ENCODE results near the gene KPNA2.
A peak's percentile ranks its signal among the peaks of the same experiment; 100 is the strongest.
"Not testable (repeated sequence)": the region's sequence is repeated elsewhere in the genome, so short reads cannot be mapped to it uniquely, and the experiment has no call there.

KPNA2 gene

DNA sequence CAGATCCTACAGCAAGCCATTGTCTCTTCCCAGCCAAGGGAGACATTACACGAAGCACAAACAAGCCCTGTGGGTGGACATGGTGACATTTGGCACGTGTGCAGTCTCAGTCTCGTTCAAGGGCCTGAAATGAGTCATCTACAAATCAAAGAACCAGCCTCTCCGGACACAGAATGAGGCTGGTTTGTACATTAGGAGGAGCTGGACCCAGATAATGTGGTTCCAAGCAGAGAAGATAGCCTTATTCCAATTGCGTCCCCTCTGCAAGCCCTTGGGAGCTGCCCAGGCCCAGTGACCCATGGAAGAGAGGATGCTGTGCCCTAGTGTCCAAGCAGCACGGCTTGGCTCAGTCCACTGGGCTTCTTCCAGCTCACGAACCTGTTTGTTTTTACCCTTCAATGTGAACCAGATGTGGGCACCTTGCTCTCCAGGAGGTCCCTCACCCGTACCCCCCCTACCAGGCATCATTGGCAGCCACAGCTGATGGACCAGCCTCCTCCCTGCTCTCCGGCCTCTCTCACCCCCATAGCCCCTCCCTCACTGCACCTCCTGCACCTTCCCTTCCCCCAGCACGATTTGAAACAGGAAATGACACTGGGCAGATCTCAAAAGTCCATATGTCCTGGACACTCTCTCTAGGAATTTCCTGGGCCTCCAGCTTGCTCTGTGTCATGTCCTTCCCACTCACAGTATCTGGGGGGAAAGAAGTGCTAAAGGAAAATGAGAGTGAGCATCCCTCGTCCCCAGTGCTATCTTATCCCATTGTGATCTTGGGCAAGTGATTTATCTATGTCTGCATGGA, 26.2 kb downstream of the KPNA2 start:
- DNase-seq, result no peak

DNA sequence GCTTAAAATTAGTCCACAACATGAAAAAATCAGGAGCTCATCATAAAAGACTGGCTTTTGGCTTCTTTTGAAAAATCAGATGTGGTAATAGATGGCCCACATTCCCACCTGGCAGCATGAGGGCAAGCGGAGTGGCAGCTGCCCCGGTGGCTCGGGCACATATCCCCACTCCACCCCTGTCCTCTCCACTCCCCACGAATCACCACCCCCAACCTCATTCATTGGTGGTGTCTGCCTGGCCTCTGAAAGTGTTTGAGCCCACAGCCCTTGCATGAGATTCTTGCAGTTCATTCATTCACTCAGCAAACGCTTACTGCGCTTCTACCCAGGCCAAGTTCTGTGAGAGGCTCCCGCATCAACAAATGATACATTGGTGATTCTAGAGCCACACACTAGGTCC, 29.8 kb downstream of the KPNA2 start:
- DNase-seq, result not testable (repeated sequence)

DNA sequence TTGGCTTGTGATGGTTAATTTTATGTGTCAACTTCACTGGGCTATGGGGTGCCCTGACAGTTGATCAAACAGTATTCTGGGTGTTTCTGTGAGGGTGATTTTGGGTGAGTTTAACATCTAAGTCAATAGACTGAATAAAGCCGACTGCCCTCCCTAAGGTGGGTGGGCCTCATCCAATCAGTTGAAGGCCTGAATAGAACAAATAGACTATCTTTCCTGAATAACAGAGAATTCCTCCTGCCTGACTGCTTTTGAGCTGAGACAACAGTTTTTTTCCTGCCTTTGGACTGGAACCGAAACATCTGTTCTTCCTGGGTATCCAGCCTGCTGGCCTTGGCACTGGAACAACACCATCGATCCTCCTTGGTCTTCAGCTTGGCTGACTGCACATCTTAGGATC, 33.0 kb downstream of the KPNA2 start:
- not testable (repeated sequence) for DNase-seq

DNA sequence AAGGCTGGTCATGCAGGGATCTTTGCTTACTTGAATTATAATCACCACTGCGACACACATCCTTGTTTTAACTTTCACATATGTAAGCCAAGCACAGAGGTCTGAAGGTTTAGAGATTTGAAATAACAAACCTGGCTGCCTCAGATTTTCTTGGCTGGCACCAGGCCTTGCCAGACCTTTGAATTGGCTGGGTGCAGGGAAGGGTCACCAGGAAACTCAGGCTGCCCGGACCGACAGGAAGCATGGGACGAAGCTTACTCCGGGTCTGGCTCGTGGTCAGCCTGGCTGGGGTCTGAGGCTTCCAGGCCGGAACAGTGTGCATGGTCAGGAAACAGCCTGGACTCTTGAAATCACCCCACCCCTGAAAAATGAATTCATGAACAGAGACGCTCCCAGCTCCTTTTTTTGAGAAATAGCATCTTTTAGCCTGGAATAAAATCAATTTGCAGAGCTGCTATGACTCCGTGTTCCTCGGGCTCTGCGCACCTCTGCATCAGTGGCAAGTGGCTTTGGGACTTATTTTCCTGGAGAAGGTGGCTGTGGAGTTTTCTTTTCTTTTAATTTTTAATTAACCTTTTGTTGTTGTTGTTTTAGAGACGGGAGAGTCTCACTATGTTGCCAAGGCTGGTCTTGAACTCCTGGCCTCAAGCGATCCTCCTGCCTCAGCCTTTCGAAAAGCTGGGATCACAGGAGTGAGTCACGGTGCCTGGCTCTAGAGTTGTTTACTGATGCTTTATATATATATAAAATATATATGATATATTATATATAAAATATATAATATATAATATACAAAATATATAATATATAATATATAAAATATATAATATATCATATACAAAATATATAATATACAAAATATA, 35.3 kb downstream of the KPNA2 start:
- not testable (repeated sequence) for DNase-seq

DNA sequence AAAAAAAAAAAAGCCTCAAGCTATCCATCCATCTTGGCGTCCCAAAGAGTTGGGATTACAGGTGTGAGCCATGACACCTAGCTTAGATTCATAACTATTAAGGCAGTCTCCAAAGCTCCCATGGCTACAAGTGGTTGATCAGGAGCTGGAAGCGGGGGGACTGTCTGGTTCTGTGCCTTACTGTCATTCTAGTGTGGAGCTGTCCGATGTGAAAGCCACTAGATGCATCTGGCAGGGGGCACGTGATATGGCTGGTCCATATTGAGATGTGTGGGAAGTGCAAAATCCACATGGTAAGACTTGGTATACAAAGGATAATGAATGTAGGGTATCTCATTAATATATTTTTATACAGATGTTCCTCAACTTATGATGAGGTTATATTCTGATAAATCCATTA, 38.7 kb downstream of the KPNA2 start:
- DNase-seq, result no peak

DNA sequence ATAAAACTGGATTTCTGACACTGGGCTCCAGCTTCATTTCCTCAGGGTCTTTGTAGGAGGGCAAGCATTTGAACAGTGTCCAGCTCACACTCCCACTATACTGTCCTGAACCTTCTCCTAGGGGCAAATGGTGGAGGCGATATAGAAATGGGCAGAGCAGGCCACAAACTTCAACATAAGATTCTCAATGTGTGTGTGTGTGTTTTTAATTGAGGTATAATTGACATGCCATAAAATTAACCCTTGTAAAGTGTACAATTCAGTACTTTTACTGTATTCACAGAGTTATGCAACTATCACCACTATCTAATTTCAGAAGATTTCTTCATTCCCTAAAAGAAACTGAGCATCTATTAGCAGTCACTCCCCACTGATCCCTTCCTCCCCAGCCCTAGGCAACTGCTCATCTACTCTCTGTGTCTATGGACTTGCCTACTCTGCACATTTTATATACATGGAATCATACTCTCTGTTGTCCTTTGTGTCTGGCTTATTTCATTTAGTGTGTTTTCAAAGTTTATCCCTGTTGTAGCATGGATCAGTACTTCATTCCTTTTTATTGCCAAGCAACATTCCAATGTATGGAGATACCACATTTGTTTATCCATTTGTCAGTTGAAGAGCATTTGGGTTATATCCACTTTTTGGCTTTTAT, 40.5 kb downstream of the KPNA2 start:
- DNase-seq, result not testable (repeated sequence)

DNA sequence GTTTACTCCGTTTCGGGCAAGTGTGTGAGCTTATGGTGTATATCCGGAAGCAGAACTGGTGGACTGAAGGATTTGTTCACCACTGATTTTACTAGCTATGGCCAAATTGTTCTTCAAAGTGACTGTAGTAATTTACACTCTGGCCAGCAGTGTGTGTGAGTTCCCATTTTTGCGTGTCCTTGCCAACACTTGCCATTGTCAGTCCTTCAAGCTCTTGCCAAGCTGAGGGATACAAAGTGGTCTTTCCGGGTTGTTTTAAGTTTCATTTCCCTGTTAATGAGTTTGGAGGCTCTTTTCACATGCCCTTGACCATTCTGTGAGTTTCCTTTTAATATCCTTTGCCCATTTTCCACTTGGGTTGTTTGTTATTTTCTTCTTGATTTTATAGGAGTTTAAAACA, 42.0 kb downstream of the KPNA2 start:
- not testable (repeated sequence) for DNase-seq

DNA sequence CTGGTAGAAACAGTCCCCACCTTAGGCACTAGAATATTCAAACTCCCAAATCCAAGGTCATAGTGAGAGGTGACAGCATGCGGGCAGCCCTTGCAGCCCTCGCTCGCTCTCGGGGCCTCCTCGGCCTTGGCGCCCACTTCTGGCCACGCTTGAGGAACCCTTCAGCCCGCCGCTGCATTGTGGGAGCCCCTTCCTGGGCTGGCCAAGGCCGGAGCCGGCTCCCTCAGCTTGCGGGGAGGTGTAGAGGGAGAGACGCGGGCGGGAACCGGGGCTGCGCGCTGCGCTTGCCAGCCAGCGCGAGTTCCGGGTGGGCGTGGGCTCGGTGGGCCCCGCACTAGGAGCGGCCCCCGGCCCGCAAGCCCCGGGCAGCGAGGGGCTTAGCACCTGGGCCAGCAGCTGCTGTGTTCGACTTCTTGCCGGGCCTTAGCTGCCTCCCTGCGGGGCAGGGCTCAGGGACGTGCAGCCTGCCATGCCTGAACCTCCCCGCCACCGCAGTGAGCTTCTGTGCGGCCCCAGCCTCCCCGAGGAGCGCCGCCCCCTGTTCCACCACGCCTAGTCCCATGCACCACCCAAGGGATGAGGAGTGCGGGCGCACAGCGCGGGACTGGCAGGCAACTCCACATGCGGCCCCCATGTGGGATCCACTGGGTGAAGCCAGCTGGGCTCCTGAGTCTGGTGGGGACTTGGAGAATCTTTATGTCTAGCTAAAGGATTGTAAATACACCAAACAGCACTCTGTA, 45.0 kb downstream of the KPNA2 start:
- no peak for DNase-seq

DNA sequence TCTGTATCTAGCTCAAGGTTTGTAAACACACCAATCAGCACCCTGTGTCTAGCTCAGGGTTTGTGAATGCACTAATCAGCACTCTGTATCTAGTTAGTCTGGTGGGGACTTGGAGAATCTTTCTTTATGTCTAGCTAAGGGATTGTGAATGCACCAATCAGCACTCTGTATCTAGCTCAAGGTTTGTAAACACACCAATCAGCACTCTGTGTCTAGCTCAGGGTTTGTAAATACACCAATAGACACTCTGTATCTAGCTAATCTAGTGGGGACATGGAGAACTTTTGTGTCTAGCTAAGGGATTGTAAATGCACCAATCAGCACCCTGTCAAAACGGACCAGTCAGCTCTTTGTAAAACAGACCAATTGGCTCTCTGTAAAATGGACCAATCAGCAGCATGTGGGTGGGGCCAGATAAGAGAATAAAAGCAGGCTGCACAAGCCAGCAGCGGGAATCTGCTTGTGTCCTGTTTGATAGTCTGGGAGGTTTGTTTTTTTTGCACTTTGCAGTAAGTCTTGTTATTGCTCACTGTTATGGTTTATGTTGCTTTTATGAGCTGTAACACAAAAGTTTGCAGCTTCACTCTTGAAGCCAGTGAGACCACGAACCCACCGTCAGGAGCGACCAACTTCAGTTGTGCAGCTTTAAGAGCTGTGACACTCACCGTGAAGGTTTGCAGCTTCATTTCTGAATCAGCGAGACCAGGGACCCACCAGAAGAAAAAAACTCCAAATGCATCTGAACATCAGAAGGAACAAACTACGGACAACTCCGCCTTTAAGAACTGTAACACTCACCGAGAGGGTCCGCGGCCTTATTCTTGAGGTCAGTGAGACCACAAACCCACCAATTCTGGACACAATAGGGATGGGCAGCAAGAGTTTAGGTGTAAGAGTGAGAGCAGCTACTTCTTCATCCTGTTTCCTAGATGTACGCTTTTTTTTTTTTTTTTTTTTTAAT, 46.0 kb downstream of the KPNA2 start:
- DNase-seq, result not testable (repeated sequence)

DNA sequence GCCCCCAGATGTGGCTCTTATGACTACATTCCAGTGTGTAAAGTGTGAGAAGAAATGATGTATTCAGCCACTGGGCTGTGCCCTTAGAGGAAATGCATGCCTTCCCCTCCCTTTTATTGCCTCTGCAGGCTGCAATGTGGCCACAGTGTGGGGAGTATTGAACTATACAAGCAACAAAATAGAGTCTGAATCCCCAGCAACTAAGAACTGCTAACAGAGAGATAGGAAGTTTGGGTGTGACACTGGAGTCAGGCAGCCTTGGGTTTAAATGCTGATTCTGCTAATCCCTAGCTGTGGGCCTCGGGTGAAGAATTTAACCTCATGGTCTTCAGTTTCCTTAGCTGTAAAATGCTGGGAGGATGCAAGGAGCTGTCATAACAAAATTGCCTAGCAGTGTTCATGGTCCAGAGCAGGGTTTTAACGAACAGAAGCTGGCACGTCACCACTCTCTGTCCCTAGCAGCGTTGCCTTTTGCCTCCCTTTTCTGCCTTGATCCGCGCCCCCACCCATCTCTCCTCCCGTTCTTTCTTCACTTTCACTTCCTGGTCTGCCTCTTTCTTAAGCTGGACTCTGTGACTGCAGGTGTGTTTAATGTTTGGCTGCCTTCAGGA, 50.3 kb downstream of the KPNA2 start:
- no peak for DNase-seq

DNA sequence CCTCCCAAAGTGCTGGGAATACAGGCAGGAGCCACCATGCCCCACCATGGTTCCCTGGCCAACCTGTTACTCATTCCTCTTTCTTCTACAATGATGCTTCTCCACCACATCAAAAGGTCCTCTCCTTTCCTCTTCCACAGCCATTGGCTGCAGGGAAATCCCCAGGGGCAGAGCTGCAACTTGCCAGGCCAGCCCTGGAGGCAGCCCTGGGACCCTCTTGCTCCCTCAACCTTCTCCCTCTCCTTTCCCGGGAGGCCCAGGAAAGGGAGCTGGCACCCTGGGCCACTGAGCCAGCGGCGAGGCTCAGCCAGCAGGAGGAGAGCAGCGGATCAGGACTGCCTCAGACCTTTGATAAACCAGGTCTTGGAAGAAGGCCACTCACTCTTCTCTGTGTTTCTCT, 51.1 kb downstream of the KPNA2 start:
- peak in 1 of 2 donors; percentile 33 for DNase-seq

DNA sequence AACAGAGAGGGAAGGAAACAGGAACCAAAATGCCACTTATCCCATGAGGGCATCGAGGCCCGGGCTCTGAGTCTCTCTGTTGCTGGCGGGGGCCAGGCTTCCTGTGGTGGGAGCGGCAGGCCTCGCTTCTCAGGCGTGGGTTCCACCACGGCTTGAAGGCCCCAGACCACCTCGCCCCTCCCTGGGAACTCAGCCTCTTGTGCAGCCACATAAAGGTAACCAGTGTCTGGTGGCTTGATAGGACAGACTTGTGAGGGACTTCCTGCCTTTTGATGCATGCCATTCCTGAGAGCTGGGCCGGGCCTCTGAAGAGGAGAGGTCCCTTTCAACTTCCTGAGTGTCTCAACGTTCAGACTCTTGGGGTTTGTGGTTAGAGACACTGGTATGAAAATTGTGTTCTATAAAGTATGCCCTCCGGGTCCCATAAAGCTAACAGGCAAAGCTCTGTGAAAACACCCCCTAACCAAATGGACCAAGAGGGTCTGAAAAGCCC, 51.6 kb downstream of the KPNA2 start:
- DNase-seq, result peak in 1 of 2 donors; percentile 26

DNA sequence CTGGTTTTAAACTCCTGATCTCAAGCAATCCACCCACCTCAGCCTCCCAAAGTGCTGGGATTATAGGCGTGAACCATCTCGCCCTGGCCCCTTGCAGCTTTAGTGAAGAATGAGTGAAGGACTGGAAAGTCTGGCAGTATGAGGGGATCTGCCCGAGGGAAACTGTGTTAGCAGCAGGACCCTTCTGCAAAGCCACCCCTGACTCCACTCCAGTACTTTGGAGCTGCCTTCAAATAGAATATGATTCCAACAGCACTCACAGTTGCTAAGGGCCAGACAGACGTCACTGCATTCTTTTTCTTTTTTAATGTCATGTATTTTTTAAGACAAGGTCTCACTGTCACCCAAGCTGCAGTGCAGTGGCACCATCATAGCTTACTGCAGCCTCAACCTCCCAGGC, 52.3 kb downstream of the KPNA2 start:
- no peak for DNase-seq

DNA sequence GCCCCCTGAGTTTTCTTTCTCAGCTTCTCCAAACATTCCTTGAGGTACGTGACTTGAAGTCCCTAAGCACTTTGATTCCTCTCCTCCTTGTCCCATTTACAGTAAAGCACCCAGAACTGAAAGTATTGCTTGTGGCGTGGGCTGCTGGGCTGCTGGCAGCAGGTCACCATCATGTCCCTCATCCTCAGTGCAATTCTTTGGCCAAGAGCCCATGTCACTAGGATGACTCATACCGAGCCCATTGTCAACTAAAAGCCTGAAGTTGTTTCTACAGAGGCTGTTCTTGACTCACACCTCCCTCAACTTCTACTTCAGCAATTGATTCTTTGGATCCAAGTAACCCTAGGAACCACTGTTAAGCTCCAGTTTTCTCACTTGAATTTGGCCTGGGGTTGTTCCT, 54.3 kb downstream of the KPNA2 start:
- DNase-seq, result no peak

DNA sequence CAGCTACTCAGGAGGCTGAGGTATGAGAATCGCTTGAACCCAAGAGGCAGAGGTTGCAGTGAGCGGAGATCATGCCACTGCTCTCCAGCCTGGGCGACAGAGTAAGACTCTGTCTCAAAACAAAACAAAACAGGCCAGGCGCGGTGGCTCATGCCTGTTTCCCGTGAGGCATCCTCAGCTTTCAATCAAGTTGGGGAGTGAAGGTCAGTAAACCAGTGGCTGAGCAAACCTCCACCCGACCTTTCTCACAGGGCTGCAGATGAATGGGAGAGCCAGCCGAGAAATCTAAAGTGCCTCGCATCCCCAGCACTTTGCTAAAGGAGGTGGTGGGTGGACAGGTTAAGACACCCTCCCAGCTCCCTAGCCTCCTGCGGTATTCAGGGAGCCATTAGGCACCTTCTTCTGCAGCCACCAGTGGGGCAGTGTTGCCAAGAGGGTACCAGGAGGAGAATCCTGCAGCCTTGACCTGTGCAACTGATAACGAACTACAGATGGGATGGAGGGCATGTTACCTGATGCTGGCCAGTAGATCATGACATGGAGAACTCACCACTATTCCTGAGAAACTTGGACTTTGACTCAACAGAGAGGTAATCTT, 59.0 kb downstream of the KPNA2 start:
- no peak for DNase-seq

DNA sequence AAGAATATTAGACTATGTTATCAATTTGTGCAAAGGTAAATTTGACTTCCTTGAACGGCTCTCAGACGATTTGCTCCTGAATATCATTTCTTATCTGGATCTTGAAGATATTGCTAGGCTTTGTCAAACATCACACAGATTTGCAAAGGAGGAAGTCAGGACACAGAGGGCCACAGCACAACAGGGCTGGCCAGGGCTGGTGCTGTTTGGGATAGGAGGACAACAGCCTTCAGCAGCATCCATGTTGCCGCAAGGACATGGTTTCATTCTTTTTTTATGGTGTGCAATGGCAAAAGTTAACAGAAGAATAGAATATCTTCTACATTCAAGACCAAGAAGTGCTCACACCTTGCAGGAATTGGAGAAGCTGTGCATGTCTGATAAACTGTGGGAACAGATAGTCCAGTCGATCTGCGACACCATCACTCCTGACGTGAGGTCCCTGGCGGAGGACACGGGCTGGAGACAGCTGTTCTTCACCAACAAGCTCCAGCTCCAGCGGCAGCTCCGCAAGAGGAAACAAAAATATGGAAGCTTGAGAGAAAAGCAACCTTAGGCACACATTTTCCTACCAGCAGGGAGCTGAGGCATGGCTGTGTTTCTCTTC, 59.8 kb downstream of the KPNA2 start:
- no peak for DNase-seq

DNA sequence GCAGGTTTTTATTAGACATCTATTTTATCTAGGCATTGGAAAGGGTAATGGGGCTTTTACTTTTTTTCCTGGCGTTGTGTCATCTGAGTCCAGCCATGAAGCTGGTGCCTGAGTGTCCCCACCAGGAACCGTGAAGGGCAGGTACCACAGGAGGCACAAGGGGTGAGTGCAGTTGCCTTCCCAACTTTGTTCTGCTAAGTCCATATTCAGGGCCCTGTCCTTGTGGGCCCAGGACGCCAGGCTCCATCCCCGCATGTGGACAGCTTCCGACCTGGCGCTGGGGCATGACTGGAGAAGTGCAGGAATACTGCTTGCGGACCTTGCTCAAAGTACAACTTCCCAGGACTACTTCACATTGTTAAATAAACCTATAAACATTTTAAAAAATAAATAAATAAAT, 60.6 kb downstream of the KPNA2 start:
- DNase-seq, result no peak

All from stimulated activated CD4-positive, alpha-beta T cell treated with anti-CD3 and anti-CD28 coated beads, Interleukin-2, amount 100 ng/mL, for 24 hours (primary cell).